ENCODE measurements around the gene COL26A1.

Gene COL26A1

DNA sequence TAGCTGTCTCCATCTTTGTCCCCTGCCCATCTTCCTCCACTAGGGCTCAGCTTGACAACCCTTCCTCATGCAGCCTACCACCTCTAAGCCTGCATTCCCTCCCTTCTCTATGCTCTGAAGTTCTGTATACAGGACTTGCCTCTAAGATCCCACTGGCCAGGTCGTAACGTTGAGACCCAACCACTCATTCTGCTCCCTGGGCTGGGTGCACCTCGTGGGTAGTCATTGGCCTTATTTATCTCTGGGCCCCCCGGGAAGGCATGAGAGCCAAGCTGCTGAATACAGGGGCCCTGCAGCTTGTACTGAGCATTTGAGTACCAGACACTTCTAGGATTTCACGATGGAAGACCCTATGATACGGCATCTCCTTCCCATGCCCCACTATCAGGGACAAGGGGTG, 235.3 kb downstream of the COL26A1 start:
- Histone ChIP-seq H3K36me3 (ENCODE audit: control insufficient read depth, insufficient read depth, low read length) (no peaks in the 10 kb centered on the region), H3K4me2 (ENCODE audit: low read length) (no peak overlapping the region), H3K79me1 (ENCODE audit: low read length) (no peaks in the 10 kb centered on the region), H3K4me3 (ENCODE audit: low read length) (no peak overlapping the region), H3K27me3 (ENCODE audit: insufficient read depth, low read length, poor library complexity) (no peaks in the 10 kb centered on the region), H2BK120ac (ENCODE audit: low read depth, low read length) (no peak overlapping the region), H3K4me1 (ENCODE audit: control insufficient read depth, low read depth, low read length) (no peaks in the 10 kb centered on the region), H3K79me2 (ENCODE audit: control insufficient read depth, insufficient read depth, low read length) (no peaks in the 10 kb centered on the region), H2BK5ac (ENCODE audit: low read length) (no peak overlapping the region), H2BK15ac (replicated peaks; ENCODE audit: low read depth) (no peak overlapping the region), H3K27ac (ENCODE audit: low read depth, low read length) (no peak overlapping the region), H2AK5ac (ENCODE audit: low read length) (no peak overlapping the region), H3K9ac (ENCODE audit: low read length) (no peak overlapping the region), H4K5ac (ENCODE audit: low read length) (no peak overlapping the region), H3K56ac (ENCODE audit: low read length) (no peak overlapping the region), H3K23ac (ENCODE audit: low read length) (no peak overlapping the region), H4K8ac (ENCODE audit: low read depth, low read length) (no peak overlapping the region), H3K18ac (ENCODE audit: low read length) (no peak overlapping the region), H3K4ac (ENCODE audit: low read depth, low read length) (no peak overlapping the region)
- WGBS (ENCODE audit: extremely low coverage, insufficient coverage, low lambda C conversion rate), result no CpG with 5 or more reads among the region's 6 CpGs
- DNase-seq, result no peak

DNA sequence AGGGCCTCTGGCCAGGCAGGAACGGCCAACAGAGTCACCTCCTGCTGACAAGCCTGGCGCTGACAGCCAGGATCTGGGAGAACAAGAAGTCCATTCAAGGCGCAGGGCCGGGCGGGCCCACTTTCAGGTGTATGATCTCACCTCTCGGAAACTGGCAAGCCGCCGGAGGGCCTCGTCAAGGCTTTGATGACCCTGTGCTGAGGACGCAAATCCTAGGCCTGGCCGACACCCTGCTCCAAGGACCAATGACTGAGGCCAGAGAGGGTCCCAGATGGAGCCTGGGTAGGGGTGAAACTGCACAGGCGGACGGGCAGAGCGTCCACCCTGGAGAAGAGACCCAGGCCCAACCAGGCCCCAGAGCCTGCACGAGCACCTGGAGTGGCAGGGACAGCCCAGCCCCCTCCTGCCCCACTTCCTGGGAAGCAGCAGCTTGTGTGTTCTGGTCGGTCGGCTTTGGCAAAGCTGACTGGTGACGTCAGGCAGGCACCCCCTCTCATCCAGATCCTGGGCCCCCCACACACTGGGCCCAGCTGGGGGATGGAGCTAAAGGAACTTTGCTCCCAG, 235.8 kb downstream of the COL26A1 start:
- no peaks in the 10 kb centered on the region for H3K79me1 ChIP-seq (ENCODE audit: low read length)
- H3K23ac ChIP-seq (ENCODE audit: low read length), result no peak overlapping the region
- no peak overlapping the region for H4K5ac ChIP-seq (ENCODE audit: low read length)
- no peak overlapping the region for H3K27ac ChIP-seq (ENCODE audit: low read depth, low read length)
- H2BK120ac ChIP-seq (ENCODE audit: low read depth, low read length), result no peak overlapping the region
- H3K4me3 ChIP-seq (ENCODE audit: low read length), result no peak overlapping the region
- H3K4me2 ChIP-seq (ENCODE audit: low read length), result no peak overlapping the region
- DNase-seq, result no peak
- H2BK15ac ChIP-seq (replicated peaks; ENCODE audit: low read depth), result no peak overlapping the region
- no peaks in the 10 kb centered on the region for H3K79me2 ChIP-seq (ENCODE audit: control insufficient read depth, insufficient read depth, low read length)
- H3K9ac ChIP-seq (ENCODE audit: low read length), result no peak overlapping the region
- H4K8ac ChIP-seq (ENCODE audit: low read depth, low read length), result no peak overlapping the region
- H2AK5ac ChIP-seq (ENCODE audit: low read length), result no peak overlapping the region
- no peak overlapping the region for H3K56ac ChIP-seq (ENCODE audit: low read length)
- H3K18ac ChIP-seq (ENCODE audit: low read length), result peak overlapping the region; percentile 3
- H2BK5ac ChIP-seq (ENCODE audit: low read length), result no peak overlapping the region
- no peaks in the 10 kb centered on the region for H3K36me3 ChIP-seq (ENCODE audit: control insufficient read depth, insufficient read depth, low read length)
- no peaks in the 10 kb centered on the region for H3K4me1 ChIP-seq (ENCODE audit: control insufficient read depth, low read depth, low read length)
- no peak overlapping the region for H3K4ac ChIP-seq (ENCODE audit: low read depth, low read length)
- no peaks in the 10 kb centered on the region for H3K27me3 ChIP-seq (ENCODE audit: insufficient read depth, low read length, poor library complexity)
- WGBS (ENCODE audit: extremely low coverage, insufficient coverage, low lambda C conversion rate), result no CpG with 5 or more reads among the region's 18 CpGs

DNA sequence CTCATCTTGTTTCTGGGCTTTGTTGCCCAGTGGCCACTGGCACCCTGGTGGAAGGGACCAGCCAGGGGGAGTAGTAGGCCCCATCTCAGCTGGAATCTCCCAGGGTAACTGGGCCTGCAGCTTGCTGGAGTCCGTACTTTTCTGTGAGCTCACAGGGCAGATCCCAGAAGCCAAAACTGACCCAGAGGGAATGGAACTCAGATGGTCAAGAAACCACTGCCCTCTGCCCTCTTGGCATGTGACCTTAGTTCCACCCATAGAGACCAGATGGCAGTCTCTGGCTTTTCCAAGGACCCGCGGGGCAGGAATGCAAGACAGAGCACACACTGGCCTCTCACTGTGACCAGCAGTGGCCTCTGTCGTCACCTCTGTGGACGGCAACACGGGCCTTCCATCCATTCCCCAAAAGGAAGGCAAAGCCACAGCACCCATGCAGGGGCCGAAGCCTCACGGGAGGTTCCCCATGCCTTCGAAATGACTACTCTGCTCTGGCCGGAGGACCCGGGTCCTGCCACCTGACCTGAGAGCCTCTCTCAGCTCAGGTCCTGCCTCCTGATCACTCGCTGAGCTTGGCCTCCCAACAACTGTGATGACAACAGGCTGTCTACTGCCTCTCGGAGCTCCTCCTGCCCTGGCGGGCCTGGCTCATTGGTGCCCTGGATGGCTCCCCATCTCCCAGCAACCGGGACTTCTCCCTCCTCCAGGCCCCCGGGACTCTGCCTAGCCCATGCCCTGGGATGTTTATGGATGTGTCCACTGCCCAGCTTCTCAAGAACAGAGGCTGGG, 236.5 kb downstream of the COL26A1 start:
- no peak for DNase-seq
- no peak overlapping the region for H2BK15ac ChIP-seq (replicated peaks; ENCODE audit: low read depth)
- peak overlapping the region; percentile 3 for H3K18ac ChIP-seq (ENCODE audit: low read length)
- WGBS (ENCODE audit: extremely low coverage, insufficient coverage, low lambda C conversion rate), result no CpG with 5 or more reads among the region's 16 CpGs
- H3K4me3 ChIP-seq (ENCODE audit: low read length), result no peak overlapping the region
- no peak overlapping the region for H2BK120ac ChIP-seq (ENCODE audit: low read depth, low read length)
- H3K36me3 ChIP-seq (ENCODE audit: control insufficient read depth, insufficient read depth, low read length), result no peaks in the 10 kb centered on the region
- no peak overlapping the region for H3K23ac ChIP-seq (ENCODE audit: low read length)
- H2AK5ac ChIP-seq (ENCODE audit: low read length), result no peak overlapping the region
- H3K79me2 ChIP-seq (ENCODE audit: control insufficient read depth, insufficient read depth, low read length), result no peaks in the 10 kb centered on the region
- H3K79me1 ChIP-seq (ENCODE audit: low read length), result no peaks in the 10 kb centered on the region
- H3K4me2 ChIP-seq (ENCODE audit: low read length), result no peak overlapping the region
- H4K5ac ChIP-seq (ENCODE audit: low read length), result no peak overlapping the region
- no peak overlapping the region for H3K4ac ChIP-seq (ENCODE audit: low read depth, low read length)
- H3K4me1 ChIP-seq (ENCODE audit: control insufficient read depth, low read depth, low read length), result no peaks in the 10 kb centered on the region
- no peaks in the 10 kb centered on the region for H3K27me3 ChIP-seq (ENCODE audit: insufficient read depth, low read length, poor library complexity)
- peak overlapping the region; percentile 10 for H3K56ac ChIP-seq (ENCODE audit: low read length)
- no peak overlapping the region for H2BK5ac ChIP-seq (ENCODE audit: low read length)
- no peak overlapping the region for H3K9ac ChIP-seq (ENCODE audit: low read length)
- no peak overlapping the region for H3K27ac ChIP-seq (ENCODE audit: low read depth, low read length)
- H4K8ac ChIP-seq (ENCODE audit: low read depth, low read length), result no peak overlapping the region

DNA sequence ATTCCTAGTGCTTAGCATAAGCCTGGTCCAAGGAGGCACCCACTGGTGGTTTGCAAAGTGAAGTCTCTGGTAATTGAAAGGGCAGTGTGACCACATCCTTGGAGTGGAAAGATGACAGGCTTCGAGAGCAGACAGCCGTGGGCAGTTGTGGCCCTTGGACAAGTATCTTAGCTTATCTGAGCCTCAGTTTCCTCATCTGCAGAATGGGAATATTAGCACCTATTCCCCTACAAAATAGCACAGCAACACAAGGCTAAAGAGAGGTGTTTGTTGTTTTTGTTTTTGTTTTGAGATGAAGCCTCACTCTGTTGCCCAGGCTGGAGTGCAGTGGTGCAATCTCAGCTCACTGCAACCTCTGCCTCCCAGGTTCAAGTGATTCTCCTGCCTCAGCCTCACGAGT, 237.1 kb downstream of the COL26A1 start:
- no peak overlapping the region for H3K9ac ChIP-seq (ENCODE audit: low read length)
- H3K79me1 ChIP-seq (ENCODE audit: low read length), result no peaks in the 10 kb centered on the region
- H3K56ac ChIP-seq (ENCODE audit: low read length), result no peak overlapping the region
- no peak overlapping the region for H4K5ac ChIP-seq (ENCODE audit: low read length)
- H3K36me3 ChIP-seq (ENCODE audit: control insufficient read depth, insufficient read depth, low read length), result no peaks in the 10 kb centered on the region
- no peak overlapping the region for H3K4me2 ChIP-seq (ENCODE audit: low read length)
- WGBS (ENCODE audit: extremely low coverage, insufficient coverage, low lambda C conversion rate), result no CpG with 5 or more reads among the region's 3 CpGs
- no peak overlapping the region for H2AK5ac ChIP-seq (ENCODE audit: low read length)
- H3K4me1 ChIP-seq (ENCODE audit: control insufficient read depth, low read depth, low read length), result no peaks in the 10 kb centered on the region
- no peak overlapping the region for H2BK15ac ChIP-seq (replicated peaks; ENCODE audit: low read depth)
- no peak for DNase-seq
- H2BK5ac ChIP-seq (ENCODE audit: low read length), result no peak overlapping the region
- H3K4ac ChIP-seq (ENCODE audit: low read depth, low read length), result no peak overlapping the region
- H3K23ac ChIP-seq (ENCODE audit: low read length), result no peak overlapping the region
- no peak overlapping the region for H3K4me3 ChIP-seq (ENCODE audit: low read length)
- no peaks in the 10 kb centered on the region for H3K27me3 ChIP-seq (ENCODE audit: insufficient read depth, low read length, poor library complexity)
- H3K18ac ChIP-seq (ENCODE audit: low read length), result no peak overlapping the region
- no peak overlapping the region for H2BK120ac ChIP-seq (ENCODE audit: low read depth, low read length)
- H4K8ac ChIP-seq (ENCODE audit: low read depth, low read length), result no peak overlapping the region
- no peak overlapping the region for H3K27ac ChIP-seq (ENCODE audit: low read depth, low read length)
- H3K79me2 ChIP-seq (ENCODE audit: control insufficient read depth, insufficient read depth, low read length), result no peaks in the 10 kb centered on the region

DNA sequence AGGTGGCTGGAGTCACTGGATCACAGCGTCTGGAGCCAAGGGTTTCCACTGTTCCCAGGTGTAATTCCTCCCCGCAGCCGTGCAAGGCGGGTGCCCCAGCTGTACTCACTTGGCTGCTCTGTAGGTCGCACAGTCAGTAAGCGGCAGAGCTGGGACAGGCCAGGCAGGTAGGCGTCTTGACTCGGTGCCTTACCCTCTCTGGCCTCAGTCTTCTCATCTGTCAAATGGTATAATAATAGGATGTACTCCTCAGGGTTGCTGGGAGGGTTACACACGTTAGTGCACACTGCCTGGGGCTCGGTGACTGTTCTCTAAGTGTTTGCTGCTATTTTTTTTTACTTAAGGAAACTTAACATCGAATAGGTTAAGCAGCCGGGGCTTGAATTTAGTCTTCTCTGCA, 239.4 kb downstream of the COL26A1 start:
- Histone ChIP-seq H4K8ac (ENCODE audit: low read depth, low read length) (no peak overlapping the region), H3K36me3 (ENCODE audit: control insufficient read depth, insufficient read depth, low read length) (no peaks in the 10 kb centered on the region), H4K5ac (ENCODE audit: low read length) (no peak overlapping the region), H2AK5ac (ENCODE audit: low read length) (peak overlapping the region; percentile 62), H2BK15ac (replicated peaks; ENCODE audit: low read depth) (no peak overlapping the region), H3K27ac (ENCODE audit: low read depth, low read length) (no peak overlapping the region), H2BK5ac (ENCODE audit: low read length) (no peak overlapping the region), H3K4ac (ENCODE audit: low read depth, low read length) (no peak overlapping the region), H3K9ac (ENCODE audit: low read length) (no peak overlapping the region), H3K18ac (ENCODE audit: low read length) (no peak overlapping the region), H3K79me1 (ENCODE audit: low read length) (no peaks in the 10 kb centered on the region), H3K23ac (ENCODE audit: low read length) (no peak overlapping the region), H3K4me3 (ENCODE audit: low read length) (no peak overlapping the region), H3K79me2 (ENCODE audit: control insufficient read depth, insufficient read depth, low read length) (no peaks in the 10 kb centered on the region), H3K27me3 (ENCODE audit: insufficient read depth, low read length, poor library complexity) (no peaks in the 10 kb centered on the region), H3K4me1 (ENCODE audit: control insufficient read depth, low read depth, low read length) (no peaks in the 10 kb centered on the region), H3K56ac (ENCODE audit: low read length) (no peak overlapping the region), H3K4me2 (ENCODE audit: low read length) (no peak overlapping the region), H2BK120ac (ENCODE audit: low read depth, low read length) (no peak overlapping the region)
- WGBS (ENCODE audit: extremely low coverage, insufficient coverage, low lambda C conversion rate), result no CpG with 5 or more reads among the region's 12 CpGs
- no peak for DNase-seq

All from mesendoderm (in vitro differentiated cells).